SK-N-SH treated with all-trans-retinoic acid at 6 μM for 48 hours (cell line): Measurements from ENCODE around the gene PTPRG.

Experiments
- ISL1 ChIP-seq: fragments of 250-450 bp; sonication (Bioruptor Pico); IDR thresholded peaks from 2 replicates; pipeline ENCODE4 v2.1.2; 2022; ENCODE audit warnings: mild to moderate bottlenecking, moderate library complexity
- OSR1 ChIP-seq: fragments of 250-450 bp; sonication (Bioruptor Pico); IDR thresholded peaks from 2 replicates; pipeline ENCODE4 v1.8.0; 2022; ENCODE audit warnings: moderate library complexity, mild to moderate bottlenecking, inconsistent platforms
- PATZ1 ChIP-seq: fragments of 250-450 bp; sonication (Bioruptor Pico); IDR thresholded peaks from 2 replicates; pipeline ENCODE4 v1.8.0; 2020; ENCODE audit warnings: mild to moderate bottlenecking, moderate library complexity, borderline replicate concordance
- PPARA ChIP-seq: fragments of 250-450 bp; sonication (Bioruptor Pico); IDR thresholded peaks from 2 replicates; pipeline ENCODE4 v1.5.0; 2020; ENCODE audit warnings: mild to moderate bottlenecking, borderline replicate concordance
- TF ChIP-seq, protein P1 (sequence below): fragments of 250-450 bp; sonication (Bioruptor Pico); IDR thresholded peaks from 2 replicates; pipeline ENCODE4 v1.5.1; 2021; ENCODE audit warnings: mild to moderate bottlenecking, moderate library complexity

GRCh38 chr3:61758839-61759238 is 197.5 kb downstream of the PTPRG start:
- TF ChIP-seq OSR1 (no peak), PATZ1 (CRISPR knock-in tag) (no peak), PPARA (CRISPR knock-in tag) (no peak), ISL1 (no peak)
- TF ChIP-seq, protein P1, sequence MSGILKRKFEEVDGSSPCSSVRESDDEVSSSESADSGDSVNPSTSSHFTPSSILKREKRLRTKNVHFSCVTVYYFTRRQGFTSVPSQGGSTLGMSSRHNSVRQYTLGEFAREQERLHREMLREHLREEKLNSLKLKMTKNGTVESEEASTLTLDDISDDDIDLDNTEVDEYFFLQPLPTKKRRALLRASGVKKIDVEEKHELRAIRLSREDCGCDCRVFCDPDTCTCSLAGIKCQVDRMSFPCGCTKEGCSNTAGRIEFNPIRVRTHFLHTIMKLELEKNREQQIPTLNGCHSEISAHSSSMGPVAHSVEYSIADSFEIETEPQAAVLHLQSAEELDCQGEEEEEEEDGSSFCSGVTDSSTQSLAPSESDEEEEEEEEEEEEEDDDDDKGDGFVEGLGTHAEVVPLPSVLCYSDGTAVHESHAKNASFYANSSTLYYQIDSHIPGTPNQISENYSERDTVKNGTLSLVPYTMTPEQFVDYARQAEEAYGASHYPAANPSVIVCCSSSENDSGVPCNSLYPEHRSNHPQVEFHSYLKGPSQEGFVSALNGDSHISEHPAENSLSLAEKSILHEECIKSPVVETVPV (CRISPR knock-in tag) = no peak
